HG02588 (cell line): Measurements from ENCODE around the gene IGSF9.

Experiments used
- ATAC-seq: cut with Tn5 transposase; IDR thresholded peaks from one replicate; pipeline ENCODE4 v1.9.1; 2021; ENCODE audit warnings: mild to moderate bottlenecking, moderate library complexity; ENCODE audit not compliant: unreplicated experiment

Gene IGSF9

GRCh38 chr1:159973350-159973940 is 28.0 kb upstream of the IGSF9 start:
- no peak for ATAC-seq

GRCh38 chr1:159972443-159973205 is 27.2 kb upstream of the IGSF9 start:
- no peak for ATAC-seq

- no peak for ATAC-seq
Measured at GRCh38 chr1:159970932-159971342, 25.5 kb upstream of the IGSF9 start.

GRCh38 chr1:159968901-159969300 is 23.5 kb upstream of the IGSF9 start:
- no peak for ATAC-seq

GRCh38 chr1:159965263-159965662 is 19.9 kb upstream of the IGSF9 start:
- no peak for ATAC-seq

- no peak for ATAC-seq
Measured at GRCh38 chr1:159964144-159964543, 18.7 kb upstream of the IGSF9 start.

- ATAC-seq, result no peak
Measured at GRCh38 chr1:159962176-159962575, 16.8 kb upstream of the IGSF9 start.

- no peak for ATAC-seq
Measured at GRCh38 chr1:159961636-159962035, 16.2 kb upstream of the IGSF9 start.

GRCh38 chr1:159960721-159961381 is 15.4 kb upstream of the IGSF9 start:
- no peak for ATAC-seq

- ATAC-seq, result no peak
Measured at GRCh38 chr1:159959451-159959850, 14.0 kb upstream of the IGSF9 start.

GRCh38 chr1:159958719-159959380 is 13.4 kb upstream of the IGSF9 start:
- ATAC-seq, result peak; percentile 67

GRCh38 chr1:159957824-159958268 is 12.4 kb upstream of the IGSF9 start:
- no peak for ATAC-seq

- no peak for ATAC-seq
Measured at GRCh38 chr1:159955456-159955855, 10.0 kb upstream of the IGSF9 start.

GRCh38 chr1:159953536-159954515 is 8.4 kb upstream of the IGSF9 start, which contains the start of gene SLAMF9:
Gene SLAMF9 (minus strand): TSS chr1:159954237. CDS start chr1:159954137, 100 bp downstream.
- no peak for ATAC-seq

- no peak for ATAC-seq
Measured at GRCh38 chr1:159952932-159953331, 7.5 kb upstream of the IGSF9 start.

- no peak for ATAC-seq
Measured at GRCh38 chr1:159951551-159951950, 6.1 kb upstream of the IGSF9 start.

- no peak for ATAC-seq
Measured at GRCh38 chr1:159951016-159951415, 5.6 kb upstream of the IGSF9 start.

- no peak for ATAC-seq
Measured at GRCh38 chr1:159949981-159950381, 4.6 kb upstream of the IGSF9 start.

GRCh38 chr1:159949123-159949522 is 3.7 kb upstream of the IGSF9 start:
- ATAC-seq, result no peak

GRCh38 chr1:159947942-159948341 is 2.5 kb upstream of the IGSF9 start:
- ATAC-seq, result no peak
